HG03060 (cell line): ENCODE data around the gene ME1.
"Not testable (repeated sequence)": the region's sequence is repeated elsewhere in the genome, so short reads cannot be mapped to it uniquely, and the experiment has no call there.

Experiments
- ATAC-seq: cut with Tn5 transposase; IDR thresholded peaks from one replicate; pipeline ENCODE4 v1.9.1; 2021; ENCODE audit warnings: low read depth, moderate number of reproducible peaks; ENCODE audit not compliant: unreplicated experiment

The ME1 gene

GRCh38 chr6:83430611-83431544 is at the start of gene ME1:
ME1 (minus strand) TSS chr6:83431051; CDS start chr6:83430954, 97 bp downstream.
- ATAC-seq: peak; percentile 45

GRCh38 chr6:83480470-83480869 is 49.6 kb upstream of the ME1 start:
- no peak for ATAC-seq

- no peak for ATAC-seq
These were observed 48.5 kb upstream of the ME1 start for GRCh38 chr6:83479389-83479788.

- ATAC-seq: no peak
These were observed 46.1 kb upstream of the ME1 start for GRCh38 chr6:83476971-83477370.

- no peak for ATAC-seq
These were observed 43.5 kb upstream of the ME1 start for GRCh38 chr6:83474309-83474708.

GRCh38 chr6:83472767-83473166 is 41.9 kb upstream of the ME1 start:
- no peak for ATAC-seq

GRCh38 chr6:83470587-83470986 is 39.7 kb upstream of the ME1 start:
- no peak for ATAC-seq

GRCh38 chr6:83470001-83470400 is 39.1 kb upstream of the ME1 start:
- no peak for ATAC-seq

- ATAC-seq: no peak
These were observed 36.8 kb upstream of the ME1 start for GRCh38 chr6:83467620-83468036.

- ATAC-seq: no peak
These were observed 35.5 kb upstream of the ME1 start for GRCh38 chr6:83466328-83466727.

GRCh38 chr6:83464381-83465140 is 33.7 kb upstream of the ME1 start:
- ATAC-seq: no peak

- ATAC-seq: no peak
These were observed 33.0 kb upstream of the ME1 start for GRCh38 chr6:83463886-83464285.

GRCh38 chr6:83462524-83462923 is 31.7 kb upstream of the ME1 start:
- ATAC-seq: no peak

- ATAC-seq: no peak
These were observed 30.6 kb upstream of the ME1 start for GRCh38 chr6:83461438-83461837.

GRCh38 chr6:83459663-83460062 is 28.8 kb upstream of the ME1 start:
- no peak for ATAC-seq

GRCh38 chr6:83450015-83450414 is 19.2 kb upstream of the ME1 start:
- ATAC-seq: not testable (repeated sequence)

- not testable (repeated sequence) for ATAC-seq
These were observed 13.3 kb upstream of the ME1 start for GRCh38 chr6:83444086-83444699.

- ATAC-seq: no peak
These were observed 12.7 kb upstream of the ME1 start for GRCh38 chr6:83443516-83443915.

GRCh38 chr6:83442752-83443151 is 11.9 kb upstream of the ME1 start:
- ATAC-seq: no peak

- no peak for ATAC-seq
These were observed 8.3 kb upstream of the ME1 start for GRCh38 chr6:83439201-83439600.

- no peak for ATAC-seq
These were observed 5.8 kb upstream of the ME1 start for GRCh38 chr6:83436674-83437073.
